Neutrophil (primary cell): Measurements from ENCODE around the gene DIP2A.
"Not testable (repeated sequence)": the region's sequence is repeated elsewhere in the genome, so short reads cannot be mapped to it uniquely, and the experiment has no call there.

Experiments
- H3K27ac ChIP-seq: fragments of 200-600 bp; sonication (generic); 2 replicates; pipeline ENCODE4 v1.5.1; 2016; ENCODE audit warnings: mild to moderate bottlenecking, moderate library complexity
- H3K27me3 ChIP-seq: fragments of 200-600 bp; sonication (generic); 2 replicates; pipeline ENCODE4 v1.6.0; 2016; ENCODE audit warnings: mild to moderate bottlenecking
- H3K36me3 ChIP-seq: fragments of 200-600 bp; sonication (generic); 2 replicates; pipeline ENCODE4 v1.5.1; 2017
- H3K4me1 ChIP-seq, 2 experiments: fragments of 200-600 bp in 1 of 2; sonication (generic) in 1 of 2; 1 replicate in 1 of 2; 2 replicates in 1 of 2; pipeline versions ENCODE4 v1.5.1 to v1.6.1; 2013 to 2016; ENCODE audit warnings: low read depth in 1 of 2, low read length in 1 of 2, mild to moderate bottlenecking in 1 of 2, moderate library complexity in 1 of 2; ENCODE audit not compliant: control insufficient read depth in 1 of 2, insufficient read depth in 1 of 2
- H3K4me3 ChIP-seq, 2 experiments: fragments of 200-600 bp in 1 of 2; sonication (generic) in 1 of 2; 1 replicate in 1 of 2; 2 replicates in 1 of 2; pipeline ENCODE4 v1.5.1; 2013 to 2016; ENCODE audit warnings: low read depth in 1 of 2, low read length in 1 of 2, mild to moderate bottlenecking in 1 of 2, moderate library complexity in 1 of 2
- H3K9me3 ChIP-seq: fragments of 200-600 bp; sonication (generic); 2 replicates; pipeline ENCODE4 v1.5.1; 2016
- TF ChIP-seq, protein P1 (sequence below): fragments of 200-600 bp; sonication (generic); IDR thresholded peaks from 2 replicates; pipeline ENCODE4 v1.5.1; 2016; ENCODE audit warnings: antibody characterized with exemption

The DIP2A gene

GRCh38 chr21:46431884-46432488, 26.7 kb upstream of the DIP2A start:
- H3K4me3 ChIP-seq: no peak overlapping the region
- H3K27ac ChIP-seq: peak overlapping the region; percentile 1
- TF ChIP-seq, protein P1, sequence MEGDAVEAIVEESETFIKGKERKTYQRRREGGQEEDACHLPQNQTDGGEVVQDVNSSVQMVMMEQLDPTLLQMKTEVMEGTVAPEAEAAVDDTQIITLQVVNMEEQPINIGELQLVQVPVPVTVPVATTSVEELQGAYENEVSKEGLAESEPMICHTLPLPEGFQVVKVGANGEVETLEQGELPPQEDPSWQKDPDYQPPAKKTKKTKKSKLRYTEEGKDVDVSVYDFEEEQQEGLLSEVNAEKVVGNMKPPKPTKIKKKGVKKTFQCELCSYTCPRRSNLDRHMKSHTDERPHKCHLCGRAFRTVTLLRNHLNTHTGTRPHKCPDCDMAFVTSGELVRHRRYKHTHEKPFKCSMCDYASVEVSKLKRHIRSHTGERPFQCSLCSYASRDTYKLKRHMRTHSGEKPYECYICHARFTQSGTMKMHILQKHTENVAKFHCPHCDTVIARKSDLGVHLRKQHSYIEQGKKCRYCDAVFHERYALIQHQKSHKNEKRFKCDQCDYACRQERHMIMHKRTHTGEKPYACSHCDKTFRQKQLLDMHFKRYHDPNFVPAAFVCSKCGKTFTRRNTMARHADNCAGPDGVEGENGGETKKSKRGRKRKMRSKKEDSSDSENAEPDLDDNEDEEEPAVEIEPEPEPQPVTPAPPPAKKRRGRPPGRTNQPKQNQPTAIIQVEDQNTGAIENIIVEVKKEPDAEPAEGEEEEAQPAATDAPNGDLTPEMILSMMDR: no peak
- H3K4me1 ChIP-seq: peaks cover 0 to 5% of the 10 kb centered on the region in 2 experiments
- no peaks in the 10 kb centered on the region for H3K9me3 ChIP-seq
- H3K27me3 ChIP-seq: no peaks in the 10 kb centered on the region
- H3K36me3 ChIP-seq: peaks cover 73% of the 10 kb centered on the region

DNA sequence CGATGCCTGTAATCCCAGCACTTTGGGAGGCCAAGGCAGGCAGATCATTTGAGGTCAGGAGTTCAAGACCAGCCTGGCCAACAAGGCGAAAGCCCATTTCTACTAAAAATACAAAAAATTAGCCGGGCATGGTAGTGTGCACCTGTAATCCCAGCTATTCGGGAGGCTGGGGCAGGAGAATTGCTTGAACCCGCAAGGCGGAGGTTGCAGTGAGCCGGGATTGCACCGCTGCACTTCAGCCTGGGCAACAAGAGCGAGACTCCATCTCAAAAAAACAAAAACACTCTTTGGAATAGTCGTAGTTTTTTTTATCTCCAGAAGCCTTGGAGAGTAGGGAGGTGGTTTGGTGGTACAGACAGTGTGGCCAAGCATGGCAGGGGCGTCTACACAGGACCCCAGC, 25.6 kb upstream of the DIP2A start:
- not testable (repeated sequence) for H3K4me1 ChIP-seq, H3K9me3 ChIP-seq, H3K27ac ChIP-seq, H3K27me3 ChIP-seq, H3K4me3 ChIP-seq
- peaks cover 74% of the 10 kb centered on the region for H3K36me3 ChIP-seq

GRCh38 chr21:46434322-46434958, 24.3 kb upstream of the DIP2A start:
- Histone ChIP-seq H3K4me1 (peaks cover 0 to 5% of the 10 kb centered on the region in 2 experiments), H3K4me3 (no peak overlapping the region), H3K9me3 (no peaks in the 10 kb centered on the region), H3K36me3 (peaks cover 68% of the 10 kb centered on the region), H3K27me3 (no peaks in the 10 kb centered on the region), H3K27ac (no peak overlapping the region)
- TF ChIP-seq, protein P1: no peak

GRCh38 chr21:46435786-46436227, 22.9 kb upstream of the DIP2A start:
- no peak overlapping the region for H3K27ac ChIP-seq
- TF ChIP-seq, protein P1: no peak
- H3K36me3 ChIP-seq: peaks cover 70% of the 10 kb centered on the region
- H3K9me3 ChIP-seq: no peaks in the 10 kb centered on the region
- H3K27me3 ChIP-seq: no peaks in the 10 kb centered on the region
- H3K4me3 ChIP-seq: no peak overlapping the region
- peaks cover 0 to 5% of the 10 kb centered on the region in 2 experiments for H3K4me1 ChIP-seq

GRCh38 chr21:46436621-46437020, 22.1 kb upstream of the DIP2A start:
- H3K27me3 ChIP-seq: no peaks in the 10 kb centered on the region
- no peak overlapping the region for H3K27ac ChIP-seq
- peaks cover 70% of the 10 kb centered on the region for H3K36me3 ChIP-seq
- TF ChIP-seq, protein P1: no peak
- H3K9me3 ChIP-seq: no peaks in the 10 kb centered on the region
- peaks cover 0 to 5% of the 10 kb centered on the region in 2 experiments for H3K4me1 ChIP-seq
- H3K4me3 ChIP-seq: no peak overlapping the region

- TF ChIP-seq, protein P1: no peak
- H3K4me1 ChIP-seq: peaks cover 0 to 2% of the 10 kb centered on the region in 2 experiments
- peaks cover 72% of the 10 kb centered on the region for H3K36me3 ChIP-seq
- no peak overlapping the region for H3K27ac ChIP-seq
- H3K9me3 ChIP-seq: no peaks in the 10 kb centered on the region
- no peak overlapping the region for H3K4me3 ChIP-seq
- H3K27me3 ChIP-seq: no peaks in the 10 kb centered on the region
Observed at GRCh38 chr21:46437096-46437498, 21.6 kb upstream of the DIP2A start.
